GM21390 (cell line): ENCODE results near the gene GIMAP5.

Experiments
- ATAC-seq: cut with Tn5 transposase; IDR thresholded peaks from one replicate; pipeline ENCODE4 v1.9.1; 2021; ENCODE audit not compliant: unreplicated experiment

Gene GIMAP5

GRCh38 chr7:150737265-150738055 lies at the start of gene GIMAP5:
TSS of gene GIMAP5 (plus strand) at chr7:150737418. CDS start at chr7:150740885, 3,467 bp downstream.
- ATAC-seq, result peak; percentile 60

GRCh38 chr7:150688630-150689029 lies 48.6 kb upstream of the GIMAP5 start:
- no peak for ATAC-seq

- no peak for ATAC-seq
Measured at GRCh38 chr7:150695654-150696053, 41.6 kb upstream of the GIMAP5 start.

GRCh38 chr7:150703209-150703608 lies 34.0 kb upstream of the GIMAP5 start:
- no peak for ATAC-seq

- no peak for ATAC-seq
Measured at GRCh38 chr7:150715293-150715692, 21.9 kb upstream of the GIMAP5 start.

- no peak for ATAC-seq
Measured at GRCh38 chr7:150715738-150716137, 21.5 kb upstream of the GIMAP5 start.

GRCh38 chr7:150716368-150716767 lies 20.9 kb upstream of the GIMAP5 start, which contains the start of gene GIMAP1:
TSS of gene GIMAP1 (plus strand) at chr7:150716613. CDS start at chr7:150719048, 2,435 bp downstream.
- ATAC-seq, result no peak

- no peak for ATAC-seq
Measured at GRCh38 chr7:150716939-150717338, 20.3 kb upstream of the GIMAP5 start.

GRCh38 chr7:150717814-150718420 lies 19.3 kb upstream of the GIMAP5 start:
- ATAC-seq, result no peak

- no peak for ATAC-seq
Measured at GRCh38 chr7:150719436-150719835, 17.8 kb upstream of the GIMAP5 start.

- no peak for ATAC-seq
Measured at GRCh38 chr7:150719960-150720891, 17.0 kb upstream of the GIMAP5 start.

GRCh38 chr7:150721970-150722373 lies 15.2 kb upstream of the GIMAP5 start:
- ATAC-seq, result no peak

- no peak for ATAC-seq
Measured at GRCh38 chr7:150722431-150722931, 14.7 kb upstream of the GIMAP5 start.

GRCh38 chr7:150723467-150723866 lies 13.8 kb upstream of the GIMAP5 start:
- no peak for ATAC-seq

GRCh38 chr7:150727381-150727780 lies 9.8 kb upstream of the GIMAP5 start:
- no peak for ATAC-seq

GRCh38 chr7:150728011-150728410 lies 9.2 kb upstream of the GIMAP5 start:
- ATAC-seq, result no peak

- ATAC-seq, result no peak
Measured at GRCh38 chr7:150728609-150729008, 8.6 kb upstream of the GIMAP5 start.

GRCh38 chr7:150731916-150732315 lies 5.3 kb upstream of the GIMAP5 start:
- no peak for ATAC-seq

- ATAC-seq, result no peak
Measured at GRCh38 chr7:150732786-150733481, 4.3 kb upstream of the GIMAP5 start.

- ATAC-seq, result no peak
Measured at GRCh38 chr7:150733482-150734095, 3.6 kb upstream of the GIMAP5 start.
